ENCODE measurements around the gene DHRSX.
A peak's percentile ranks its signal among the peaks of the same experiment; 100 is the strongest.
"Not testable (repeated sequence)": the region's sequence is repeated elsewhere in the genome, so short reads cannot be mapped to it uniquely, and the experiment has no call there.

Gene DHRSX

DNA sequence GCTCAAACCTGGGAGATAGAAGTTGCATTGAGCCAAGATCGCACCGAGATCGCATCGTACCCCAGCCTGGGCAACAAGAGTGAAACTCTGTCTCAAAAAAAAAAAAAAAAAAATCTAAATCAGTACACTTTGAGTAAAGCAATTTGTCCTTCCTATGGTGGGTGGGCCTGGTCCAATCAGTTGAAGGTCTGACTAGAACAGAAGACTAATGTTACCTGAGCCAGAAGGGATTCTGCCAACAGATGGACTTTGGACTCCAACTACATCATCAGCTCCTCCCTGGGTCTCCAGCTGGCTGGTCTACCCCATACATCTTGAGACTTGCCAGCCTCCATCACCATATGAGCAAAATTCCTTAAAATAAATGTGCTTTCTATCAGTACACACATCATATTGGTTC, 155.2 kb downstream of the DHRSX start:
- no peak for FAIRE-seq

DNA sequence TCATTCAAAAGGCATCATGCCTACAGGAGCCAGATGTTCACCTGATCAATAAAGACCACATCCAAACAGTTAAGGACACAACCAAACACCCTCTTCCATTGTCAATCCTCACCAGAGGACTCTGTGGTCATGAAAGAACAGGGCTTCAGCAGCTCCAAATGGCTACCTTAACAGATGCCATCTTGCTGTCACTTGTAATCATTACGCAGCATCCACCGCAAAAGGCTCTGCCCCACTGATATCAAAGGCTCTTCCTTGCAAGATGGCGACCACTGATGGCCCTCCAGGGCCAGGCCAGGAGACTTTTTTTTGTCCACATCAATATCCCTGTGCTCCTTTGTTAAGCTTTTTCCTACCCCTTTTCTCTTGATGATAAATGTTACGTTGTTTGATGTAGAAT, 157.4 kb downstream of the DHRSX start:
- no peak for FAIRE-seq

DNA sequence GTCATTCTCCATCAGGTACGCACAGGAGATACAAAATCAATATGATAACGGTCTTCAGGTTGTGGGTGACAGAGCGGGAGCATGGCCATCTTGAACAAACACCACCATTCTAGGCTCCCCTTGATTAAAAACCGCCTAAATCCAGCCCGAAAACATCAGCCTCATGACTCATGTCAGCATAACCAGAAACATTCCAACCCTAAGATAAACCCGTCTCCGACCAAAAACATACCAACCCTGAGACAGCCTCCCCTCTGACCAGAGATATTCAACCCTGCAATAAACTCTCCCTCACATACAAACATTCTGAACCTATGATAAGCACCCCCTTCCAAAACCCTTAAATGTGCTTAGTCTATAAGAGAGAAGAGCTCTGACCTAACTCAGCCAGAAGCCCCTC, 157.9 kb downstream of the DHRSX start:
- FAIRE-seq, result no peak

DNA sequence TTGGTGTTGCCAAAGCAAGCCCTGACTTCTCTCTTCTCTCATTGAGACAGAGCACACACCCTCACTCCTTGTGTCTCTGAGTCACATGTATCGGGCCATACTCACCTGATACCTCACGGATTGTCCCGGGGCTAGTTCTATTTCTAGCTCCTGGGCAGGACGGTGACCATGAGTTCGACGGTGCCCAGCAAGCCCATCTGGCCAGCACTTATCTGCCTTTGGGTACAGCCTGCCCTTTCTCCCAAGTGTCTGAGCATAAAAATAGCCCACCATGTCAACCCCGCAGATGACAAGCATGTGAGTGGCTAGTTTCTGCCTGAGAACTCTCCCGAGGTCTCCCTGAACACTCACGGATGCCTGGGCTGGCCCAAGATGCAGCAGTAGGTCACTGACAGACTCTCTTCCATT, 158.5 kb downstream of the DHRSX start:
- no peak for FAIRE-seq

DNA sequence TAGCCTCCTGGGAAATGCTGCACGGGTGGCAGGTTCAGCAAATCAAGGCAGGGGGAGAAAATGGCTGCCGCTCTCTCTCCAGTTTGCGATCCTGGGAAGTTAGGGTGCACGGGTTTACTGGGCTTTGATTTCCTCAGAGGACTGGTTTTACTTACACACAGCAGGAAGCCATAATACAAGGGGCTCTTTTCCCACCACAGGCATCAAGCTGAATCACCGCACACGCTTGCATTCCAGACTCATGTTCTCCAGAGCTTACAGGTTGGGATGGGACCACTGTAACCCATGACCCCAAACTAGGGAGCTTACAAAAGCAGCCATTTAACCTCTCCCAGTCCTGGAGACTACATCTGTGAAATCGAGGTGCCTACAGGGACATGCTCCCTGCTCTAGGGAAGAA, 159.8 kb downstream of the DHRSX start:
- no peak for FAIRE-seq

DNA sequence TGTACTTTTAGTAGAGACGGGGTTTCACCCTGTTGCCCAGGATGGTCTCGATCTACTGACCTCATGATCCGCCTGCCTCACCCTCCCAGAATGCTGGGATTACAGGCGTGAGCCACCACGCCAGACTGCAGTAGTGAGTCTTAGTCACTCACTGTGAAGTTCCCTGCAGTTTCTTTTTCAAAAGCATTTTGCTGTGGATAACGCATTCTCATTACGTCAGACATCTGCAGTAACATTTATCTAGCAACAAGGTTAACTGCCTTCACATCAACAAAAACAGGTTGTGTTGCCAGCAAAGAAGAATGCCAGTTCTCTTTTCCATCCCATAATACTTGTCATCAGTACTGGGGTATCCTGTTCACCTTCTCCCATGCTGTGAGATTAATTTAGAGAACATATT, 164.6 kb downstream of the DHRSX start:
- FAIRE-seq, result no peak

DNA sequence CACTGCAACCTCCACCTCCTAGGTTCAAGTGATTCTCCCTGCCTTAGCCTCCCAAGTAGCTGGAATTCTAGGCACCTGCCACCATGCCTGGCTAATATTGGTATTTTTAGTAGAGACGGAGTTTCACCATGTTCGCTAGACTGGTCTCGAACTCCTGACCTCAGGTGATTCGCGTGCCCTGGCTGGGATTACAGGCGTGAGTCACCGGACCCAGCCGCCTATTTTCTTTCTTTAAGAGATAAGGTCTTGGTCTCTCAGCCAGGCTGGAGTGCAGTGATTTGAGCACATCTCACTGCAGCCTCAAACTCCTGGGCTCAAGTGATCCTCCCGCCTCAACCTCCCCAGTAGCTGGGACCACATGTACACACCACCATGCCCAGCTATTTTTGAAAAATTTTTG, 166.5 kb downstream of the DHRSX start:
- no peak for FAIRE-seq

DNA sequence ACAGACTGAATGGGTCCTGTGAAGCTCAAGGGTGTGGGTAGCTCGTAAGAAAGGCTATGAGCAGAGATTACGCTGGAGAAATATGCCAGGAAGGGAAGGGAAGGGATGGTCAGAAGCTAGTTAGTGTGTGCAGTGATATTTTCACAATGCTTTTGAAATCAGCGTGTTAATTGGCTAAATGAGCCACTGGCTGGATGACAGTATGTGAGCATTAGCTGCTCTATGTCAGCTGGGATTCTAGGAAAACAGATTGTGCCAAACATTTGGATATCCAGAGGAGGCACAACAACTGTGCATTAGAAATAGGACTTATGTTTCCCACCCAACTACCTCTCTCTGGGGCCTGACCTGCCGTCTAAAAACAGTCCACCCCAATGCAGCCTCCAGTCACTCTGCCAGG, 168.5 kb downstream of the DHRSX start:
- FAIRE-seq, result no peak

DNA sequence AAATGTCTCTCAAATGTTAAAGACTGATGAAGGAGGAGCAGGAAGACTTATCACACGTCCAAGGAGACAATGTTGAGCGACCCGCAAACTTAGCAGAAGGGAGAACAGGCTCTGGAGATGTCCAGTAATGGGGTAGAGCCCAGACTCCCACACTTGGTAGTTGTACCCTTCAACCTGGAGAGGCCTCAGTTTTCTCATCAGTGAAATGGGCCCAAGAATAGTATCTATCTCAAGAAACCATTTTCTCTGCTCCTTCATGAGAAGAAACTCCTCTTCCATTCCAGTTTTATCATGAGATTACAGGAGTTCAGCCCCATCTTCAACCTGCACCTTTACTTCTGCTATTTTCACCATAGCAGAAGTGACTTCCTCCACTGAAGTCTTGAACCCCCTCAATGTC, 169.9 kb downstream of the DHRSX start:
- no peak for FAIRE-seq

DNA sequence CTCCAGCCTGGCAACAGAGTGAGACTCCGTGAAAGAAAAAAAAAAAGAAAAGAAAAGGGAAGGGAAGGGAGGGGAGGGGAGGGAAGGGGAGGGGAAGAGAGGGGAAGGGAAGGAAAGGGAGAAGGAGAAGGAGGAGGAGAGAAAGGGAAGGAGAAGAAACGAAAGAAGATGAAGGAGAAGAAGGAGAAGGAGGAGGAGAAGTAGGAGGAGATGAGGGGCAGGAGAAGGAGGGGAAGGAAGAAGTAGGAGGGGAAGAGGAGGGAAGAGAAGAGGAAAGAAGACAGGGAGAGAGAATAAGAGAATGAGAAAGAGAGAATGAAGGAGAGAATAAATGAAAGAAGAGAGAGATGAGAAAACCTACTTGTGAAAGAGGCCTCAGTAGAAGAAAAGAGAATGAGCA, 170.3 kb downstream of the DHRSX start:
- FAIRE-seq, result no peak

DNA sequence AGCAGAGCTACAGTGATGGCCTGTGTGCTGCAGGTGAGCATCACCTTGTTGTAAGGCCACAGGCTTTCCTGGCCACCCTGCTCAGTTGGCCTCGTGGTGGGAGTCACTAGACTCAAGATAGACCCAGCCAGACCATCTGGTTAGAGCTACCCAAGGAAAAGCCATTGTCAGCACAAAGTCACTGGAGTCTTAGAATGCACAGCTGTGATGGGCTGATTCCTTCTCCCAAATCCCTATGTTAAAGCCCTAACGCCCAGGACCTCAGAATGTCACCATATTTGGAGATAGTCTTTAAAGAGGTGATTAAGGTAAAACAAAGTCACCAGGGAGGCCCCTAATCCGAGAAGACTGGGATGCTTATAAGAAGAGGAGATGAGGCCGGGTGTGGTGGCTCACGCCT, 173.4 kb downstream of the DHRSX start:
- FAIRE-seq, result no peak

DNA sequence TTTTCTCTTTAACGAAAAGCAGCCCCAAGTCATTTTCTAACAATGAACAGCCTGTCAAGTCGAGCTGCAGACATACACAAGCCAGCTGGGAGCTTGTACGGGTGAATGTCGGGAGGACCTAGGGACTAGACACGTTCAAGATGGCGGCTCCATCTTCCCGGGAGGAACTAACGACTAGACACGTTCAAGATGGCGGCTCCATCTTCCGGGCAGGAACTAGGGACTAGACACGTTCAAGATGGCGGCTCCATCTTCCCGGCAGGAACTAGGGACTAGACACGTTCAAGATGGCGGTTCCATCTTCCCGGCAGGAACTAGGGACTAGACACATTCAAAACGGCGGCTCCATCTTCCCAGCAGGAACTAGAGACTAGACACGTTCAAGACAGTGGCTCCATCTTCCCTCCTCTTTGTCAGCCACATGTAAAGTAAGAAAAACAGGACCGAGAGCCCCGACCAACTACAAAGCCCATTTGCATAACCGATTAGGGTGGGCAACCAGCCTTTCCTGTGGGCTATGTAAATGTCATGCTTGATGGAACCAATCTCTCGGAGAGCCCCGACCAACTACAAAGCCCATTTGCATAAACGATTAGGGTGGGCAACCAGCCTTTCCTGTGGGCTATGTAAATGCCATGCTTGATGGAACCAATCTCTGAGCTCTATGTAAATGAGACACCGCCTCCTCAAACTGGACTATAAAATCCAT, 175.5 kb downstream of the DHRSX start:
- FAIRE-seq, result peak; percentile 99

DNA sequence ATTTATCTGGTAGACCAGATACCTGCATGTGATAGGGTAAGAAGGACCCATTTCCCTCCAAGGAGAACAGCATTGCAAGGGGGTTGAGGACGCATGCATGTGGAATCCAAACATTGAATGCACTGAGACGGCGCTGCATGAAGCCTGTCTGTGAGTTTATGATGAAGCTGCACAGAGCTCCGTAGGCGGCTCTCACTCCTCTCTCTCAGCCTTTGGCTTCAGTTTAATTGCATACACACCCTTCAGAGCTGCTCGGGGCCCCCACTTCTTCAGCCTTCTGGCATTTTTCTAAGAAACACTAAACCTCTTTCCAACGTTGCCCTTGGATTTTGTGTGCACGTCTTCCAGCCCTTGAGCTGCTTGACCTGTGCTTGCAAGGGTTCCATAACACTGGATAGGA, 176.6 kb downstream of the DHRSX start:
- no peak for FAIRE-seq

DNA sequence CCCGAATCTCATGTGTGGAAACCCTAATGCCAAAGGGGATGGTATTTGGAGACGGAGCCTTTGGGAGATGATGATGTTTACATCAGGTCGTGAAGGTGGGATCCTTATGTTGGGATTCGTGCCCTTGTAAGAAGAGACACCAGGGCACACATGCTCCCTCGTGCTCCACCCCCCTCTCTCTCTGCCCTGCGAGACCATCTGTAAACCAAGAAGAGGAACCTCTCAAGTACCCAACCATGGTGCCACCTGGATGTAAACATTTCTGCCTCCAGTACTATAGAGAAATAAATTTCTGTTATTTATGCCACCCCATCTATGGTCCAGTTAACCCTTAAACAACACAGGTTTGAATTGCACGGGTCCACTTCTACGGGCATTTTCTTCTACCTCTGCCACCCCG, 179.4 kb downstream of the DHRSX start:
- no peak for FAIRE-seq

DNA sequence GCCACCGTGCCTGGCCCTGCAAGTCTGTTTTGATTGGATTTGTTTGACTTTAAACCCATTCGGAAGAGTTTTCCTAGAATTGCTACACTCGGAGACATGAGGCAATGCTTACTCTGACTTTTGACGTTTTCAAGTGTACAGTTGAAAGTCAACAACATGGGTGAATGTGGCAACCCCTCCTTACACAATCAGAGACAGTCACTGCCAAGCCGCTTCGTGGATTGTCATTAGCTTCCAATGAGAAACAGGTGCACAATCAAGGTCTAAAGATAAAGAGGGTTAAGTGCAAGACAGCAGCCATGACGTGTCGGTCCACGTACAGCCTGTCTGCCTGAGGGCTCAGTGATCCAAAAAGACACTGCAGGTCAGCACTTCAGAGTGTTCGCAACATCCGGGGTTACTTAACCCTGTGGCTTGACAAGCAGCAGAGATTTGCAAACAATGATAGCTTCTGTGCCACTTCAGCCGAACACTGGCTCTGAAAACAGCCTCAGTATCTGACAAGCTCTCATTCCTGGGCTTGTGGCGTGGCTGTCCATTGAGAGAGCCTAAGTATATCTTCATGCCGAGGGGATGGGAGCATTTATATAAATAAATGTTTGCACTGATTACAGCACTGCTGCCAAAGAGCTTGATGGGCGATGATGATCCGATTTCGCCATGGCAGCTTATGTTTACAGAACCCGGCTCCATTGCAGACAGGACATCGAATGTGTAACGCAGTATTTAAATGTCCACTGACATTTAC, 180.0 kb downstream of the DHRSX start:
- no peak for FAIRE-seq

DNA sequence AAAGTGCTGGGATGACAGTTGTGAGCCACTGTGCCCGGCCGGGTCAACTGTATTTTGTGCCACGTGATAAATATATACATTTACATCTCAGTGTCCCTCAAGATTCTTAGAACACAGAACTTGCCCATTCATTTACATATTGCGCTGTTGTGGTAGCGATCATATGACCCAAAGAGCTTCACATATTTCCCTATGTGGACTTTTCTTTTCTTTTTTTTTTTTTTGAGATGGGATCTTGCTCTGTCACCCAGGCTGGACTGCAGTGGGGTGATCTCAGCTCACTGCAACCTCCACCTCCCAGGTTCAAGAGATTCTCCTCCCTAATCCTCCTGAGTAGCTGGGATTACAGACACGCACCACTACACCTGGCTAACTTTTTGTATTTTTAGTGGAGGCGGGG, 180.7 kb downstream of the DHRSX start:
- no peak for FAIRE-seq

DNA sequence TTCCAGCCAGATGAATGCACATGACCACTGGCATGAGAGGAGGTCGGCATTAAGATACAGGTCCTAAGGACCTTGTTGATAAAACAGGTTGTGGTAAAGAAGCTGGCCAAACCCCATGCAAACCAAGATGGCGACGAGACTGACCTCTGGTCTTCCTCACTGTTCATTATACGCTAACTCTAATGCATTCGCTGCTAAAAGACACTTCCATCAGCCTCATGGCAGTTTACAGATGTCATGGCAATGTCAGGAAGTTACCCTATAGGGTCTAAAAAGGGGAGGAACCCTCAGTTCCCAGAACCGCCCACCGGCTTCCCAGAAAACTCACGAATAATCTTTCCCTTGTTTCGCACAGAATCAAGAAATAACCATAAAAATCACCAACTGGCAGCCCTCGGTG, 182.4 kb downstream of the DHRSX start:
- no peak for FAIRE-seq

DNA sequence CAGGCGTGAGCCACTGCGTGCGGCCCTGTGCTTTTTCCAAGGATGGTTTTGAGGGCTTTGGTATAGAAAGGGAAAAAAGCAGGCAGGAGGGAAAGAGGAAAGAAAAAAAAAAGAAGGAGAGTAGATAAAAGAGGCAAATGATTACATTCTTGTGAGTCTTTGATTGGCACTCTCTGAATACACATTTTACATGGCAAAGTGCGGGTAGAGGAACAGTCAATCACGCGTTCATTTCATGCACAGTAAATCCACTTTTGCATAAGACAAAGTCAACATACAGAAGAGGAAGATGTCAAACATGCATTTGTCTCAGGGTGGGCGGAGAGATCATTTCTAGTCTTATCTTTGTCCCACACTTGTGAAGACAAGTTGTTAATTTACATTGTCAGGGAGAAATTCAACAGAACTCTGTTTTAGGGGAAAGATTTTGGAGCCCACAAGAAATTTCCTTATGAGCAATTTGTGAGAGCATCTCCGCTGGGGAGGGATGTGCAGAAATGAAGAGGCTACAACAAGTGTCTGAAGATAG, 183.2 kb downstream of the DHRSX start:
- no peak for FAIRE-seq

DNA sequence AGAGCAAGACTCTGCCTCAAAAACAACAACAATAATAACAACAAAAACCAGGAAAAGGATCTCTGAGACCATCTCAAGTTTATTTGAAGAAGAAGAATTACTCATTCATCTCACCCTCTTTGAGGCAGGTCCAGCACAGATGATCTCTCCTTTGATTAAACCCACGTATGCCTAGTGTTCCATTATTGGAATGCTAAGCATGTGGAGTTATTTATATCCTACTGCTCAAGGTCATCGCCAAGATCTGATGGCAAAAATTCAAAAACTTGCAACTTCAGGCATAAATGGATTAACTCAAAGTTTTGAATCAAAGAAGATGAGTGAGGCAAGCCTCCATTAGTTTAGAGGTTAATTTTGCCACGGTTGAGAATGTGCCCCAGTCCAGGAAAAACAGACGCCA, 184.2 kb downstream of the DHRSX start:
- FAIRE-seq, result no peak

DNA sequence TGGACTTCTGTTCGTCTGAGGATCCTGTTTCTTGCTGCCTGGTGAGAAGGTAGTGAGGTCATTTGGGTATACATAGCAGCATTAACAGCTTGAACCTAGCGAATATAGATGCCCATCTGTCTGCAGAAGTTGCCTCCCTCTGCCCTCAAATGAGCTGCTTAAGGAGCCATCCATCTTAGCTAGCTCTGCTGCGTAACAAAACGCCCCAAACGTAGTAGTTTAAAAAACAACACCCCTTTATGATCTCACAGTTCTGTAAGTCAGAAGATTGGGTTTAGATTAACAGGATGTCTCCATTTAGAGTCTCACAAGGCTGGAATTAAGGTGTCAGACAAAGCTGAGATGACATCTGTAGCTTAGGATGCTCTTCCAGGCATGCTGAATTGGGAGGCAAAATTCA, 185.3 kb downstream of the DHRSX start:
- FAIRE-seq, result no peak

DNA sequence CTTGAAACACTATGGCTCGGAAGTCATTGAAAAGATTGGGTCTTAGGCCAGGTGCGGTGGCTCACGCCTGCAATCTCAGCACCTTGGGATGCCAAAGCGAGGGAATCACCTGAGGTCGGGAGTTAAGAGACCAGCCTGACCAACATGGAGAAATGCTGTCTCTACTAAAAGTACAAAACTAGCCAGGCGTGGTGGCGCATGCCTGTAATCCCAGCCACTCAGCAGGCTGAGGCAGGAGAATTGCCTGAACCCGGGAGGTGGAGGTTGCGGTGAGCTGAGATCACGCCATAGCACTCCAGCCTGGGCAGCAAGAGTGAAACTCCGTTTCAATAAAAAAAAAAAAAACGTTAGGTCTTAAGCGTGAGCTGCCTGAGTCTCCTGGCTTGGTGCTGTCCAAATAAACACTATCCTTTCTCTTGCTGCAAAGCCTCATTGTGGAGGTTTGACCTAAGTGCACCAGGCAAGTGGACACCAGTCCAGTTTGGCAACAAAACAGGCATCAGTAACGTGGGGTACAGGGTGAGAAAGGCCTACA, 185.9 kb downstream of the DHRSX start:
- no peak for FAIRE-seq

DNA sequence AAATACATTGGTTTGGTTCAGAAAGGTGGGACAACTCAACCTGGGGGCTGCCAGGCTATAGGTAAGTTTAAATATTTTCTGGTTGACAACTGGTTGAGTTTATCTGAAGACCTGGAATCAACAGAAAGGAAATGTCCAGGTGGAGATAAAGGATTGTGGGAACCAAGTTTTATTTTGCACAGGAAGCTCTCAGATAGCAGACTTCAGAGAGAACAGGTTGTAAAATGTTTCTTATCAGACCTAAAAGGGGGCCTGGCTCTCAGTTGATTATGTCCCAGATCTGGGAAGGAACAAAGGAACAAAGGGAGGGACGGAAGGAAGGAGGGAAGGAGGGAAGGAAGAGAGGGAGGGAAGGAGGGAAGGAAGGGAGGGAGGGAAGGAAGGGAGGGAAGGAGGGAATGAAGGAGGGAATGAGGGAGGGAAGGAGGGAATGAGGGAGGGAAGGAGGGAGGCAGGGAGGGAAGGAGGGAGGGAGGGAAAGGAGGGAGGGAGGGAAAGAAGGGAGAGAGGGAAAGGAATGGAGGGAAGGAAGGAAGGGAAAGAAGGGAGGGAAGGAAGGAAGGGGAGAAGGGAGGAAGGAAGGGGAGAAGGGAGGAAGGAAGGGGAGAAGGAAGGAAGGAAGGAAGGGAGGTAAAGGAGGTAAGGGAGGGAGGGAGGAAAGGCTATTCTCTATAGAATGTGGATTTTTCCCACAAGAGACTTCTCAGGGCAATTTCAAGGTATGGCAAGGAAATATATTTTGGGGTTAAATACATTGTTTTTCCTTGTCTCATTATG, 186.7 kb downstream of the DHRSX start:
- no peak for FAIRE-seq

DNA sequence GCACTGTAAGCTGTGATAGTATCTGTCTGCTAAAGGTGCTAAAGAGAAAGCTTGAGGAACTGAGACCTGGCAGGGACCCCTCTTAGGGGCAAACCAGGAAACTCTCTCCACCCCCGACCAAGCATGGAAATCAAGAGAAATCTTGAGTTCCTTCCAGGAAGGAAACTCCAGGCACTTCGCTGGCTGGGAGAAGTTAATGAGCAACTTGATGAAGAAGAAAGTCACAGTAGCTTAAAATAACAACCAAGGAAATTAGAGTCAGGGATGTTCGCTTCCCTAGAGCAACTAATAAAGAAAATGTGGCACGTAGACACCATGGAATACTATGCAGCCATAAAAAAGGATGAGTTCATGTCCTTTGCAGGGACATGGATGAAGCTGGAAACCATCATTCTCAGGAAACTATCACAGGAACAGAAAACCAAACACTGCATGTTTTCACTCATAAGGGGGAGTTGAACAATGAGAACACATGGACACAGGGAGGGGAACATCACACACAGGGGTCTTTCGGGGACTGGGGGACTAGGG, 188.7 kb downstream of the DHRSX start:
- not testable (repeated sequence) for FAIRE-seq

All from endometrium (tissue), 2 donors.